NCI-H69 (cell line): ENCODE results near the gene SHMT1.
A peak's percentile ranks its signal among the peaks of the same experiment; 100 is the strongest.
"Not testable (repeated sequence)": the region's sequence is repeated elsewhere in the genome, so short reads cannot be mapped to it uniquely, and the experiment has no call there.

ENCODE experiments used
- DNase-seq: peaks from one replicate; lab custom pipeline; 2025; lab: John Stamatoyannopoulos, UW

The SHMT1 gene

DNA sequence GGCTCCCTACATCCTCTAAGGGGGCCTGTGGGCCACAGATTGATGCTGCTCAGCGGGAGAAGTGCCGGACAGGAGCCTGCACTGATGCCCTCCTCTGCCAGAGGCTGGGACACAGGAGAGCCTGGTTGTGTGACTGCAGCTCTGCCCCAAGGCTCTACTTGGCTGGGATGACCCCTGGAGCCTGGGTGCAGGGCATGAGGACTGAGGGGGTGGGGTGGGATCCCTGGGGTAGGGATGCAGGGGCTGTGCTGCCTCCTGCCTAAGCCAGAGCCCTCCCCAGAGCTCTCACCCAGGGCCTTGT lies 14.8 kb upstream of the SHMT1 start:
- DNase-seq = no peak

DNA sequence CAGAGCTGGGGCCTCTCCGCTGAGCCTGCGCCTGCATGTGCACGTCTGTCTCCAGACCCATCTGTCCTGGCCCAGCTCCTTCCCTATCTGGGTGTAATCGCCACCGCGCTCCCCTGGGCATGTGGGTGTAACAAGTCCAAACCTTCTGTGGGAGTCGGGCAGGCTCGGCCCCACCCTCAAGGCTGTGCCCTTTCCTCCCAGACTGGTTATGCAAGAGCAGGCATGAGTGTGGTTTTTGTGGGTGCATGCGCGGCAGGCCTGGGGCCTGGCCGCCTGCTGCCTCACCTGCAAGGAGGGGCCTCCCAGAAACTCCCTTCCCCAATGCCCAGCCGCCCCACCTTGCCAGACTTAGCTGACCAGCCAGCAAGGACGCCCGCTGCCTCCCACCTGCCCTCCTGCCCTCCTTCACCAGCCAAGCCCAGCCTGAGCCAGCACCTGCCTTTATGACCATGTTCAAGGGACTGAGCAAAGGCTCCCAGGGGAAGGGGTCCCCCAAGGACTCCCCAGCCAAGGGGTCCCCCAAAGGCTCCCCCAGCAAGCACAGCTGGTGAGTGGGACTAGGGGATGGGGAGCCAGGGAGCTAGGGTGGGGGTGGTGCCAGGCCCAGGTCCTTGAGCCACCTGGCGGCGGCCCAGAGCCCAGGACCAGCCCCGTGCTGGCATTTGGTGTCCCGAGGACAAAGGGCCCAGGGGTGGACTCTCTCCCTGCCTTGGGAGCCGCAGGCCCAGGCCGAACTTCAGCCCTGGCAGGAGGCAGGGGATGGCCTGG lies 14.3 kb upstream of the SHMT1 start, which contains the start of gene EVPLL:
Gene EVPLL (plus strand): TSS at position 342 of the 768 bp plus-strand sequence. CDS start 3,160 bp downstream, outside the sequence.
- DNase-seq = no peak

DNA sequence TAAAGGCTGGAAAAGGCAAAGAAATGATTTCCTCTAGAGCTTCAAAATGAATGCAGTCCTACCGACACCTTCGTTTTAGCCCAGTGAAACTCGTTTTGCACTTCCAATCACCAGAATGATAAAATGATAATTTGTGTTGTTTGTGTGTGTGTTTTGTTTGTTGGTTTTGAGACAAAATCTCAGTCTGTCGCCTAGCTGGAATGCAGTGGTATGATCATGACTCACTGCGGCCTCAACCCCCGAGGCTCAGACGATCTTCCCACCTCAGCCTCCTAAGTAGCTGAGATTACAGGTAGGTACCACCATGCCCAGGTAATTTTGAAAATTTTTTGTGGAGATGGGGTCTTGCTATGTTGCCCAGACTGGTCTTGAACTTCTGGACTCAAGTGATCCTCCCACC lies 10.9 kb upstream of the SHMT1 start:
- no peak for DNase-seq

DNA sequence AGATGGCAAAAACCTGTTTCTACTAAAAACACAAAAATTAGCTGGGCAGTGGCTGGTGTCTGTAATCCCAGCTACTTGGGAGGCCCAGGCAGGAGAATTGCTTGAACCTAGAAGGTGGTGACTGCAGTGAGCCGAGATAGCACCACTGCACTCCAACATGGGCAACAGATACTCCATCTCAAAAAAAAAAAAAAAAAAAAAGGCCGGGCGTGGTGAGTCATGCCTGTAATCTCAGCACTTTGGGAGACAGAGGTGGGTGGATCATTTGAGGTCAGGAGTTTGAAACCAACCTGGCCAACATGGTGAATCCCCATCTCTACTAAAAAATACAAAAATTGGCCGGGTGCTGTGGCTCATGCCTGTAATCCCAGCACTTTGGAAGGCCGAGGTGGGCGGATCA lies 9.8 kb upstream of the SHMT1 start:
- DNase-seq = not testable (repeated sequence)

DNA sequence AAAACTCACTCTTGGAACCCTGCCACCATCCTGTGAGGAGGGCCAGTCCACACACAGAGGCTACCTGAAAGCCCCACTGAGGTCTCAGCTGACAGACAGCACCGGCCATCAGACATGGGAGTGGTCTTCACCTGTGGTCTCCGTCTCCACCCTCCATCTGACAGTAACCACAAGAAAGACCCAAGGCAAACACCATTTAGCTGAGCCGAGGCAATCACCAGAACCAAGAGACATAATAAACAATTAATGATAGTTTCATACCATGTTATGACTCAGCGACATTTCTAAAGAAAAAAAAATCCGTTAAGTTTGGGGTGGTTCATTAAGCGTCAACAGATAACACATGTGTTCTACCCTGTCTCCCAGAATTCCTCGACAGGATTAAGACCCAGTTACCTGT lies 8.1 kb upstream of the SHMT1 start:
- DNase-seq = no peak

DNA sequence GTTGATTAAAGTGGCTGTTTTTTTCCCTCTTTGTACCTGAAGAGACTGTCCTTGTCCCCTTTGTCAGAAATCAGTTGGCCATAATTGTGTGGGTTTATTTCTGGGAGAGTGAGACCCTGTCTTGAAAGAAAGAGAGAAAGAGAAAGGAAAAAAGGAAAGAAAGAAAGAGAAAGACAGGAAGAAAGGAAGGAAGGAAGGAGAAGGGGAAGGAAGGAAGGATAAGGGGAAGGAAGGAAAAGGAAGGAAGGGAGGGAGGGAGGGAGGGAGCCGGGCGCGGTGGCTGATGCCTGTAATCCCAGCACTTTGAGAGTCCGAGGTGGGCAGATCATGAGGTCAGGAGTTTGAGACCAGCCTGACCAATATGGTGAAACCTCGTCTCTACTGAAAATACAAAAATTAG lies 7.4 kb upstream of the SHMT1 start:
- no peak for DNase-seq

DNA sequence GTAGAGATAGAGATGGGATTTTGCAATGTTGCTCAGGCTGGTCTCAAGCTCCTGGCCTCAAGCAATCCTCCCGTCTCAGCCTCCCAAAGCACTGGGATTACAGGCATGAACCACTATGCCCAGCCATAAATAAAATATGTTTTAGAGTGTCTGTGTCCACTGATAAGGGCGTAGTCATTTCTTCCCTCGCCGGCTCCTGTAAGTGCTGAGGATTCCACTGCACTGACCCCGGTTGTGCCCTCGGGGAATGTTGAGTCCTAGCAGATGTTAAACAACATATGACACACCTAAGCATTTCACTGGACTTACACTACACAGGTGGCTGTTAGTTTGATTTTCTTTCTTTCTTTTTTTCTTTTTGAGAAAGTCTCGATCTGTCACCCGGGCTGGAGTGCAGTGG lies 5.6 kb upstream of the SHMT1 start:
- no peak for DNase-seq

DNA sequence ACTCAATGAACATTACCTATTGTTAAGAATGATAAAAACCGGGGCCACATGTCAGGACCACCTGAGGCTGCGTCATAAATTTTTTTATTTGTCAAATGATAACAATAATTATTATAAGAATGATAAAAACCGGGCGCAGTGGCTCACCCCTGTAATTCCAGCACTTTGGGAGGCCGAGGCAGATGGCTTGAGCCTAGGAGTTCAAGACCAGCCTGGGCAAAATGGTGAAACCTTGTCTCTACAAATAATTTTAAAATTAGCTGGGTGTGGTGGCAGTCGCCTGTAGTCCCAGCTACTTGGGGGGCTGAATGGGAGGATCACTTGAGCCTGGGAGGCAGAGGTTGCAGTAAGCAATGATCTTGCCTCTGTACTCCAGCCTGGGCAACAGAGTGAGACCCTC lies 816 bp upstream of the SHMT1 start:
- no peak for DNase-seq

DNA sequence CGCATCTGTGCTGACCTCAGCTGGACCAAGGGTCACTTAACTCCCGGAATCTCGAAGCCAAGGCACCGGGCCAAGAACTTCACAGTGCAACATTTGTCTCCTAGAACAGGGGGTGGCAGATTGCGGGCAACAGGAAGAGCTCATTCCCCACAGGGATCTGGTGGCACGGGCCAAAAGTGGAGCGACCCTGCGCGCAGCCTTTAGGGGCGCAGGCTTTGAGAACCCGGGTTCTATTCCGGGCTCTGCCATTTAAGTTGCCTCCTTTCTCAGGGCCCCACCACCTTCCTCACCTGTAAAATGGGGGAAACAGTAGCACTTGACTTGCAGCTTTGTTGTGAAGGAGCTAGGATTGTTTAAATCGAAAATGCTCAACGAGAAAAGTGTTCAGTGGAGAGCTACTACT lies 651 bp downstream of the SHMT1 start:
- peak; percentile 45 for DNase-seq

DNA sequence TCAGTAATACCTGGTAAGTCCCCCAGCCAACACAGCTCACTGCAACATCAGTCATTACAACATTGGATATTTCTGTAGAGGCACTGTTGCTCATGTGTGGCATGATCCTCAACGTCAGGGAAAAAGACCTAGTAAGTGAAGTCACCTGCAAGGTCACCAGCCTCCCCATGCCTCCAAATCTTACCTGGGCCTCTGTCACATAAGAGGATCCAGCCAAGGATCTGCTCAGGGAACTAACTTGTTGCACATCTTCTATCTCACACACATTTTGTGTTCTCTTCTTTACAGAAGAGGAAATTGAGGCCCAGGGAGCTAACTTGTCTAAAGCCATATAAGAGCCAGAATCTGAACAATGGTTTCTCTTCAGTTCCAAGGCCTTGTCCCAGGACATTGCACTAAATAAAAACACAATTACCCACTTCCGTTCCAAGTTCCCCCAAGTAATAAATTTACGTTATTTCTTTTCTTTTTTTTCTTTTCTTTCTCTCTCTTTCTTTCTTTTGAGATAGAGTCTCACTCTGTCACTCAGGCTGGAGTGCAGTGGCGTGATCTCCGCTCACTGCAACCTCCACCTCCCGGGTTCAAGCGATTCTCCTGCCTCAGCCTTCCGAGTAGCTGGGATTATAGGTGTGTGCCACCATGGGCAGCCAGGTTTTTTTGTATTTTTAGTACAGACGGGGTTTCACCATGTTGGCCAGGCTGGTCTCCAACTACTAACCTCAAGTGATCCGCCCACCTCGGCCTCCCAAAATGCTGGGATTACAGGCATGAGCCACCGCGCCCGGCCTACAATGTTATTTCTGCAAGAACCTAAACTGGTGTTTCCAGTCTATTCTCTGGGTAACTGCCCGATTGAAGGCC lies 1.3 kb downstream of the SHMT1 start:
- DNase-seq = no peak

DNA sequence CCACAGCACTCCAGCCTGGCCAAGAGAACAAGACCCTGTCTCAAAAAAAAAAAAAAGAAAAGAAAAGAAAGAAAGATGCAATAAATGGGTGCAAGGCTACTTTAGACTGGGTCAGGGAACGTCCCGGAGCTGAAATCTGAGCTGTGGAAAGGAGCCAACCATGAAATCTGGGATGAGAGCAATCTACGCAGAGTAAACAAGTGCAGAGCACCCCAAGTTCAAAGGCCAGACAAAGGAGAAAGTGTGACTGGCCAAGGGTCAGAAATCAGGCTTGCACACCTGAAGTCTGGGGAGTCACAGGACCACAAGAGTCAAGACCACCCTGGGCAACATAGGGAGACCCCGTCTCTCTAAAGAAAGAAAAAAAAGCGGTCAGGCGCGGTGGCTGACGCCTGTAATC lies 2.8 kb downstream of the SHMT1 start:
- no peak for DNase-seq

DNA sequence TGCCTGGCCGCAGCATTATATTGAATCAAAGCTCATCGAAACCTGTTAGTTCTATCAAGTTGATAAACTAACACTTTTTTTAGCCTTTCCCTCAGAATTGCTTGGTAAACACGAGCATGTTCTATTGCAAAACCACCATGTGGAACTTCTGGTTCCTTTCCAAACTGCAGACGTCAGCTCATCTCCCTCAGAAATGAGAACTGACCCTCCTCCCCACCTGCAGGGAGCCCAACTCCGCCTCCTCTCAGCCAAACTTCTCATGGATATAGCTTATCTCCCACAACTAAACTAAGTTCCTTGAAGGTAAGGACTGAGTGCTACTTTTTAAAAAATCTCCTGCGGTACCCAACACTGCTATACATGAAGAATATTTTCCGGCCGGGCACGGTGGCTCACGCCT lies 6.7 kb downstream of the SHMT1 start:
- DNase-seq = no peak

DNA sequence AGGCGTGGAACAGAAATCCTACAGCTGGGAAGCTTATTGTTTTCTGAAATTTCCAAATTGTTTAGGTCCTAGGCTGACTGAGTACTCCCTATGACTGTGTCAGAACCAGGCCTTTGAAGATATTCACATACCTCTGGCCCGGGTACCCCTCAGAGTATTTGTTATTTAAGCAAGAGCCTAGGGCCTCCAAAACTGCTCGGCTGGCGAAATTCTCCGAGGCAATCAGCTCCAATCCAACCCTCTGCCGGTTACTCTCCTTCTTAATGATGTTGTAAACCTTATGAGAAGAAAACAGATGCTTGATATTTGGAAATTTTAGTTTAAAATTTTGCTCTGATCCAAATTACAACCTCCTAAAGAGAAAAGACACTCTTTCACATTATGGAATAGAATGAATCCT lies 9.8 kb downstream of the SHMT1 start:
- DNase-seq = no peak

DNA sequence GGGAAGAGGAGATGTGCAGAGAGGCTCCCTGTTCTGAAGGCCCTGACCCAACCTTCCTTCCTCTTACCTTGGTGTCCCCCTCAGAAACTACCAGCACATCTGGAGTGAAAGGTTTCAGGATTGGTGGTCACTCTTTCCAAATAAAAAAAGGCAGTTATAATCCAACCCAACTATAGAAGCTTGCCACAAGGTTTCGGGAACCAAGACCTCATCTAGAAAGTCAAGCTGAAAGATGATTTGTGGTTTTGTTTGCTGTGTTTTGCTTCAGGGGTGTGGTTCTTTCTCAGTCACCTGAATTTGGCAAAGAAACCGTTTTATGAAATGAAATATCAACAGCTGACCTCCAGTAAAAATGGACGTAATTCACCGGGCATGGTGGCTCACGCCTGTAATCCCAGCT lies 19.3 kb downstream of the SHMT1 start:
- DNase-seq = no peak

DNA sequence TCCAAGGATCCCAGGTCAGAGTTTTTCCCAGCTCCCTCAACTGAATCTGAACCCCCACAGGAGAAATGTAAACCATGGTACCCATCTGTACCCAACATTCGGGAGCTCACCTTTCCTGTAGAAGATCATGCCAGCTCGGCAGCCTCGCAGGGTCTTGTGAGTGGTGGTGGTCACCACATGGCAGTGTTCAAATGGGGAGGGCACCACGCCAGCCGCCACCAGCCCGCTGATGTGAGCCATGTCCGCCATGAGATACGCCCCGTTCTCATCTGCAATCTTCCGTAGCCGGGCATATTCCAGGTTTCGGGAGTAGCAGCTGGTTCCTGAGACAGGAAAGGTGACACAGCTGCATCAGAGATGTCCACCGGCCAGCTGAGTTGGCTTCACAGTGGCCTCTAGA lies 23.4 kb downstream of the SHMT1 start:
- DNase-seq = no peak

DNA sequence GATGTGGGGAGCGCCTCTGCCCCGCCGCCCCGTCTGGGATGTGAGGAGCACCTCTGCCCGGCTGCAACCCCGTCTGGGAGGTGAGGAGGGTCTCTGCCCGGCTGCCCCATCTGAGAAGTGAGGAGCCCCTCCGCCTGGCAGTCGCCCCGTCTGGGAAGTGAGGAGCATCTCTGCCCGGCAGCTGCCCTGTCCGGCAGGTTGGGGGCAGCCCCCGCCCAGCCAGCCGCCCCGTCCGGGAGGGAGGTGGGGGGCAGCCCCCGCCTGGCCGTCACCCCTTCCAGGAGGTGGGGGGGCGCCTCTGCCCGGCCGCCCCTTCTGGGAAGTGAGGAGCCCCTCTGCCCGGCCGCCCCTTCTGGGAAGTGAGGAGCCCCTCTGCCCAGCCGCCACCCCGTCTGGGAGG lies 25.2 kb downstream of the SHMT1 start:
- not testable (repeated sequence) for DNase-seq

DNA sequence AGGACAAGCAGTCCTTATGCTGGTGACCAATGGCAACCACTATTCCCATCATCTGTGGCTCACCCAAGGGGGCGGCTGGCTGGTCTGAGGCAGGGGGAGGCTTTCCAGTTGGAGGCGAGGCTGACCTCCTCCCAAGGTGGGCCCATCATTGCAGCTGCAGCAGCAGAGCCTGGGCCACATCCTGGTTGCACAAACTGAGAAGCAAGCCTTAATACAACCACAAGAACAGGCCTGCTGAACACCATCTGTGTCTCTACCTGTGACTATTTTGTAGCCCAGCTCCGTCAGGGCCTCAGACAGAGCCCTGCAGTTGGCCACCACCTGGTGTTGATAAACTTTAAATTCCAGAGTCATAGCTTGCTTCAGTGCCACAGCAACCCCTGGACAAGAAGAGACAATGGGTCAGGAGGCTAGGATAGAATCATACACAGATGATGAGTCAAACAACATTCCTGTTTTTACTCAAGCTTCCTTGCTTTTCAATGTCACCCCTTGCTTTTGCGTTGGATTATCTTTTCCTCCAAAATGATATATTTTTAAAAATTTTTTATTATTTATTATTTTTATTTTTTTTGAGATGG lies 30.4 kb downstream of the SHMT1 start:
- no peak for DNase-seq

DNA sequence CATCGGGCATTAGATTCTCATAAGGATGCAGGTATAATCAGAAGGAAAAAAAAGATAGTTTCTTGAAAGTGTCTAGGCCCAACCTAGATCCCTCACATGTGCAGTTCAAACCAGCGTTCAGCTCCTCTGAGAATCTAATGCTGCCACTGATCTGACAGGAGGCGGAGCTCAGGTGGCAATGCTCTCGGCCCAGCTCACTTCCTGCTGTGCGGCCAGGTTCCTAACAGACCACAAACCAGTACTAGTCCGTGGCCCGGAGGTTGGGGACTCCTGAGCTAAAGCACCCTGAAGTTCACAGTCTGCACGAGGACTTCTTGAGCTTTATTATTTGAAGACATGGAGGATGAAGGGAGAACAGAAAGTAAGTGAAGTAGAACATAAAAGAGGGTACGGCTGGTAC lies 31.5 kb downstream of the SHMT1 start:
- DNase-seq = no peak

DNA sequence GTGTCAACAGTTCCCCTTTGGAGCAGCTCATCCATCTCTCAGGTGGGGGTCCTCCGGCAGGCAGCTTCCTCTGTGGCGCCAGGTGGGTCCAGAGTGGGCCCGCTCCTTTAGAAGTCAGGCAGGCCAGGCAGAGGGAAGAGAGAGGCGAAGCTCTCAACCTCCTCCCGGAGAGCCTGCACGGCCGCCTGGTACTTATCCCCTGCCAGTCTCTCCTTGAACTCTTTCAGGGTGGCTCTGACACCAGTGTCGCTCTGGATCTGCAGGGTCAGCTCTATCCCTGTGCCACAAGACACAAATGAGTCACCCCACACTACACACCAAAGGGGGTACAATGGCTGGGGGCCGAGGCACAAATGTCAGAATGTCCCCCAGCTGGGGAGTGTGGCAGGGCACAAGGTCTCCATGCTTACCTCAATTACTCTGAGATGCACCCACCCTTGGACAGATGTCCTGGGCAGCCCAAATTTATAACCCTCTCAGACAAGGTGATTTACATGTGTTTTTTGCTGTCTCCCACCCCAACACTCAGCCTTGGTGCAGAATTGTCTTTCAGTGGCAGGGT lies 34.6 kb downstream of the SHMT1 start:
- DNase-seq = no peak

DNA sequence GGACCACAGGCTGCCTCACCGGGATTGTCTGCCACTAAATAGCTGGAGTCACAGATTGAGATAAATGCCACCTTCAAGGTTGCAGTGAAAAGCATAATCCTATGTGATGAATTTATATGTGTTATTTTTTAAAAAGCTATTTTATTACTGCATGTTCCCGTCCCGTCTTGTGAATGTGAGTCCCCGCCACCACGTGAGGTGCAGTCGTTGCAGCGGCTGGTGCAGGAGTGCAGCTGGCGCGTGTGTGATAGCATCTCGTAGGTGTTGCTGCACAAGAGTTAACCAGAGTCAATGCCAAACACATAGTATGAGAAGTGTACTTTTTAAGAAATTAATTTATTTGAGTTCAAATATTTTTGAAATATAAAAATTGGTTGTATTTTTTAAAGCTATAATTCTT lies 35.8 kb downstream of the SHMT1 start:
- no peak for DNase-seq

DNA sequence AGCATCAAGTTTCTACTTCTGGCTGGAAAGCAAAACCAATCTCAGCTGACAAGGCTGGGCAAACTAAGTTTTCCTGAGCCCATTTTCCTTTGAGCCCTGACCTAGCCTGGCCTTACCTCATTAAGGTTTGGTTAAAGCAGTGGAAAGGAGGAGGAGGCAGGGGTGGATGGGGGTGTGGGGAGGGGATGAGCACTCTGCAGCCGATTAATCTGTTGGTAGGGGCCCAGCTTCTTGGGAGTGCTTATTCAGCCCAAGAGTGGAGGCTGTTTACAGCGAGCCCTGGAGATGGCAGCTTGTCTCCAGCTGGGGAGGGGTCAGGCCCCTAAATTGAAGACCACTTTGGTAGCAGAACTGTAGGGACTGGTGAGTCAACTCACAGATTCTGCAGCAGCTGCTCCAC lies 36.3 kb downstream of the SHMT1 start:
- no peak for DNase-seq

DNA sequence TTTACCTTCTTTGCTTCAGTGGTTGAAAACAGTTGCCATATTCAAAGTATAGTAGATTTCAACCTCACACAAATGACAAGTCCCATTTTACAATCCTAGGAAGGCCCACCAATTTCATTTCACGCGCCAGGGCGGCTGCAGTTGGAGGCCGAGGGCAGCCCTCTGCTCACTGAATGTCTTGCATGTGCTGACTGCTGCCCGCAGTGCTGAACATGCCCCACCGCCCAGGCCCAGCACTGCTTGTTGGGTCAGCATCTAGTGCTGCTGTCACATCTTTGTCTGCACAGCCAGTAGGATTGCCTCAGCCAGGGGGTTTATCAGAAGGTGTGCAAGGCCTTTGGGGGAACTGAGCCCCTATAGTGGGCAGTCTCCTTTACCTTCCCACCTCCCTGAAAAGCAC lies 36.8 kb downstream of the SHMT1 start:
- DNase-seq = no peak

DNA sequence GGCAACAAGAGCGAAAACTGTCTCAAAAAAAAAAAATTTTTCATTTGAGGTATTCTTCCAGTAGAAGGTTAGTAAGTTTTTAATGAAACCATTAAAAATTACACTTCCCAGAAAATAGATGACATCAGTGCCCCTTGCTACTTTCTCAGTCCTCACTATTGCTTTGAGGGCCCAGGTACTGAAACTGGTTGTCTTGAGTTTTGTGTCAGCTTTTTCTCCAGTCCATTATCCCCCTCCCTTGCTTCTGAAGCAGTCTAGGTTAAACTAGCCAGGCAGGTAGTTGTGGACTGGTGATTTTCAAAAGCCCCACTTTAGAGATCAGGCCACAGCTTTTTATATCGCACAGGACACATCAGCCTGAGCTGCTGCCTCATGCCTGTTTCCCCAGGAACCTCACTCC lies 37.3 kb downstream of the SHMT1 start:
- no peak for DNase-seq
